Tibial artery (tissue), 4 donors: Measurements from ENCODE around the gene CHST1.
A peak's percentile ranks its signal among the peaks of the same experiment; 100 is the strongest.

Experiments
- DNase-seq, 2 donors: peaks; one replicate each; pipeline ENCODE4 v3.0.0-alpha.2; 2019
- H3K27ac ChIP-seq, 2 donors: fragments of 200-600 bp; sonication (generic) in 1 of 2; 1 replicate in 1 of 2; 2 replicates in 1 of 2; pipeline ENCODE4 v1.5.1; 2018 to 2019; ENCODE audit warnings: mild to moderate bottlenecking in 1 of 2
- H3K27me3 ChIP-seq, 2 donors: fragments of 200-600 bp; sonication (generic) in 1 of 2; one replicate each; pipeline versions ENCODE4 v1.5.1 to v1.6.0; 2016 to 2019
- H3K36me3 ChIP-seq, 3 donors: fragments of 200-600 bp; sonication (generic) in 2 of 3; one replicate each; pipeline ENCODE4 v1.5.1; 2016 to 2019; ENCODE audit warnings: mild to moderate bottlenecking in 2 of 3
- H3K4me1 ChIP-seq, 4 donors: fragments of 200-600 bp; sonication (generic) in 2 of 4; 1 replicate in 3 of 4; 2 replicates in 1 of 4; pipeline ENCODE4 v1.5.1; 2016 to 2019
- H3K4me3 ChIP-seq, 2 donors: fragments of 200-600 bp; sonication (generic) in 1 of 2; 1 replicate in 1 of 2; 2 replicates in 1 of 2; pipeline ENCODE4 v1.5.1; 2018 to 2019; ENCODE audit warnings: mild to moderate bottlenecking in 2 of 2
- H3K9me3 ChIP-seq, 3 donors: fragments of 200-600 bp; sonication (generic) in 1 of 3; one replicate each; pipeline ENCODE4 v1.5.1; 2016 to 2019
- intact Hi-C: fragments of 100-400 bp; cut with DNase I; formaldehyde crosslinking; loops from one replicate; pipeline ENCODE4 v1.15.0; 2023; ENCODE audit warnings: low total_unique reads
- TF ChIP-seq, protein P1 (sequence below), 2 experiments: fragments of 200-600 bp in 1 of 2; fragments of 450-650 bp in 1 of 2; IDR thresholded peaks; one replicate each; pipeline ENCODE4 v1.5.1; 2017 to 2019; ENCODE audit warnings: antibody characterized with exemption in 2 of 2, mild to moderate bottlenecking in 1 of 2, moderate library complexity in 1 of 2

Gene CHST1

DNA sequence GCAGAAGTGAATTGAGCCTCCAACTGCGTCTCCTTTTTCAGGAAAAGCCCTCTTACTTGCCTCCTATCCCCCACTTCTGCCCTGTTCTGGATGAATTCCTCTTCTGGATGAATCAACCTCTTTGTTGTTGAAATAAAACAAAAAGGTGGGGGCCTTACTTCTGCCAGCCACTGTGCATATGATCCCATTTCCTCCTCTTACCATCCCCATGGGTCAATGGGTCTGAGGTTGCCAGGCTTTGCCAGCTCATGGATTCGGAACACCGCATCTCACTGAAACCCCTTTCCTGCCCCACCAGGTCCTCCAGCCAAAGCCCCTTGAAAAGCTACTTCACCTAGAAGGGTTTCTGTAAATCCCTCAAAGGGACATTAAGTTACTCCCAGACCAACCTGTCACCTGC is 3.7 kb upstream of the CHST1 start:
- Histone ChIP-seq H3K27me3 (no peaks in the 10 kb centered on the region), H3K27ac (no peak overlapping the region), H3K36me3 (no peaks in the 10 kb centered on the region), H3K9me3 (no peaks in the 10 kb centered on the region), H3K4me3 (no peak overlapping the region), H3K4me1 (peaks cover 0 to 21% (median 12%) of the 10 kb centered on the region in 4 donors)
- intact Hi-C loops, result no loop called here
- DNase-seq, result no peak
- TF ChIP-seq, protein P1, sequence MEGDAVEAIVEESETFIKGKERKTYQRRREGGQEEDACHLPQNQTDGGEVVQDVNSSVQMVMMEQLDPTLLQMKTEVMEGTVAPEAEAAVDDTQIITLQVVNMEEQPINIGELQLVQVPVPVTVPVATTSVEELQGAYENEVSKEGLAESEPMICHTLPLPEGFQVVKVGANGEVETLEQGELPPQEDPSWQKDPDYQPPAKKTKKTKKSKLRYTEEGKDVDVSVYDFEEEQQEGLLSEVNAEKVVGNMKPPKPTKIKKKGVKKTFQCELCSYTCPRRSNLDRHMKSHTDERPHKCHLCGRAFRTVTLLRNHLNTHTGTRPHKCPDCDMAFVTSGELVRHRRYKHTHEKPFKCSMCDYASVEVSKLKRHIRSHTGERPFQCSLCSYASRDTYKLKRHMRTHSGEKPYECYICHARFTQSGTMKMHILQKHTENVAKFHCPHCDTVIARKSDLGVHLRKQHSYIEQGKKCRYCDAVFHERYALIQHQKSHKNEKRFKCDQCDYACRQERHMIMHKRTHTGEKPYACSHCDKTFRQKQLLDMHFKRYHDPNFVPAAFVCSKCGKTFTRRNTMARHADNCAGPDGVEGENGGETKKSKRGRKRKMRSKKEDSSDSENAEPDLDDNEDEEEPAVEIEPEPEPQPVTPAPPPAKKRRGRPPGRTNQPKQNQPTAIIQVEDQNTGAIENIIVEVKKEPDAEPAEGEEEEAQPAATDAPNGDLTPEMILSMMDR (IDR thresholded peaks at IDR 0.05), result no peak

DNA sequence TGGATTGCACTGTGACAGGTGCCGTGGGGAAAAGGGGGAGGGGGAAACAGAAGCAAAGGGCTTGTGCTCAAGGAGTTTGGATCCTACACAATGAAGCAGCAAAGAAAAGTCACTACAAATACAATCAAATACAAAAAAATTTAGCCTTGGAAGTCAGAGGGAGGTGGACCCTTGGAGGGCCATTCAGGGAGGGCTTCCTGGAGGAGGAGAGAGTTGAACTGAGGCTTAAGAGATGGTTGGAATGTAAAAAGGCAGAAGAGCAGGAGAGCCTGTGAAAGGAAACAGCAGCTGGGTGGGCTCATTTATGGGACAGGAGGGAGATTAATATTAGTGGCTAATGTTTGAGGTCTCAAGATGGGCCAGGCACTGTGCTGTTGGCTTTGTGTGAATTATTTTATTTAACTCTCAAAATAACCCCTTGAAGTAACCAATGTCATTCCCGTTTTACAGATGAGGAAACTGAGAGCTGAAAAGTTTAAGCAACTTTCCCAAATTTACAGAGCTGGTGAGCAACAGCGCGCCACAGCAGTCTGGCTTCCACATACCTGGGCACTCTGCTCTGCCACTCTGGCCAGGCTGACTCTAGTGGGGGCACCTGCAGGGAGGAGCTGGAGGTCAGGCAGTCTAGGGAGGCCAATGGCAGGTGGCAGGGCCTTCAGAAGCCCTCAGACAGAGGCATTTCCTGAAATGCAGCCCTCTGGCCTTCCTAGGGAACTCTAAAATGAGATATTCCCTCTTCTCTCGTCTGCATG is 2.7 kb upstream of the CHST1 start:
- TF ChIP-seq, protein P1 (IDR thresholded peaks at IDR 0.05), result no peak
- no peaks in the 10 kb centered on the region for H3K9me3 ChIP-seq
- H3K4me1 ChIP-seq, result peaks cover 0 to 31% (median 20%) of the 10 kb centered on the region in 4 donors
- H3K4me3 ChIP-seq, result no peak overlapping the region
- no peak for DNase-seq
- H3K27me3 ChIP-seq, result peaks cover 0 to 8% of the 10 kb centered on the region in 2 donors
- H3K36me3 ChIP-seq, result no peaks in the 10 kb centered on the region
- H3K27ac ChIP-seq, result no peak overlapping the region
- intact Hi-C loops, result no loop called here

DNA sequence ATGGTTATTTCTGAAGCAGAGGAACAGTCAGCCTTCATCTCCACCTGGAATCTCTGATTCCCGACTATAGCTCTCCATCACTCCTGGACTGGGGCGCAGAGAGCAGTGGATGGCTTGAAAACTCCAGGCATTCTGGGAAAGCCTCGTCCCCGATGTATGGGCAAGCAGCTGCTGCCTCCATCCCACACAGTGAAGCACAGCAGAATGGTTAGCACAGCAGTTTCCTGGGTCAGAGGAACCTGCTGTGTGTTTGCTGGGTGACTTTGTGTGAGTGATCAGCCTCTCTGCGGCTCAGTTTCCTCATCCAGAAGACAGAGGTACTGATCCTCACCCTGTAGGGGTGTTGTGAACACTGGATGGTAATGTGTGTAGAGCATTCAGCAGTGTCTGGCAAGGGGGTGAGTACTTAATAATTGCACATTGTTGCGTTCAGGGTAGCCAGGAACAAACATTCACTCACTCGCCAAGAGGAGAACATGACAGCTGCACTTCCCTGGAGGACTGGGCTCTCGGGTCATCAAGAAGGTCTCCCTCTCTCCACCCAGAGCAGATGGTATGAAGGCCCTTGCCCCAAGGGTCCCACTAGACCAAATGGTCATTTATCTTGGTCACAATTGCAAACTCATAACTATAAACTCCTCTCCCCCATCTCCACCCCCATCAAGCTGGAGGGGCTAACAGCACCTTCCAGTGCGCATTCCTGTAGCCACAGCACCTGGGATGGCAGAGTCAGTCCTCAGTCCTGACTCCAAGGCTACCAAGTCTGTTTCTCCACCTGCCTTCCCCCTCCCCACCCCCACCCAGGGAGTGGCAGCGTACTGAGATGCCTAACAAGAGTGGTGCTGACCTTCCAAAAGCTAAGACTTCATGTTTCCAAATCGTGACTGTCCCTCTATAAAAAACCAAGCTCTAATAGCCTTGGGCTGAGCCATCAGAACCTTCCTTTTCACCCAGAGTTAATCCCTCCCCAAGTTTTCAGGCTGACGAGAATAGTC is 1.5 kb upstream of the CHST1 start:
- Histone ChIP-seq H3K27me3 (peaks cover 0 to 20% of the 10 kb centered on the region in 2 donors), H3K27ac (peak overlapping the region; percentile 81 to 85)

DNA sequence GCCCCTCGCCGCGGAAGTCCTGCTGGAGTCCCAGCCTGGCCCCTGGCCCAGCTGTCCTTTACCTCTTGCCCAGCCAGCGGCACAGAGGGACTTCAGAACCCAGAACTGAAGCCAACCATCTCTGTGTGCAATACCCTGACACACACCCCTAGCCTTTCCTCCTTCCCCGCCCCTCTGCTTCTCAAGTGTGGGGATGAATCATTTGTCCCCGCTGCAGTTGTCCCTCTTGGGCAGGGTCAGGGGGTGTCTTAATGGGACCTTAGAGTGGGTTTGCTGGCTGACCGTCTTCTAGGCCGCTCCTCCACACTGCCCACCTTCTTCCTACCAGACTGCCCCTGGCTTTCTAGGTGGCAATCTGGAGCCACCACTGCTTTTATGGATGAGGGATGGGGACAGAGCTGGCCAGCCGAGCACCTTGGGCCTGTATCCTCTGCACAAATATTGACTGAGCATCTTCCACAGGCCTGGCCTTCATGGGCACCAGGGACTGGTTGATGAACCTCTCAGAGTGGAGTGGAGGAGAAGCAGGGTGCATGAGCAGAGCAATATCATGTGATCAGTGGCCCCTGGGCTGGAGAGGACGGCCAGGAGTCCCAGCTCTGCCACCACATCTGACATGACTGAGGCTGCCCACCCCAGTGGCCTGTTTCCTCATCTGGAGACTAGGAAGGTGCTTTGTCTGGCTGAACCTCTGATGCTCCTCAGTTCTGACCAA is 668 bp upstream of the CHST1 start:
- peaks cover 0 to 45% (median 25%) of the 10 kb centered on the region in 4 donors for H3K4me1 ChIP-seq
- H3K36me3 ChIP-seq, result no peaks in the 10 kb centered on the region
- H3K27ac ChIP-seq, result peak overlapping the region; percentile 81 to 85
- TF ChIP-seq, protein P1 (IDR thresholded peaks at IDR 0.05), result no peak
- H3K27me3 ChIP-seq, result peaks cover 0 to 27% of the 10 kb centered on the region in 2 donors
- H3K9me3 ChIP-seq, result no peaks in the 10 kb centered on the region
- intact Hi-C loops, result no loop called here
- peak in 1 of 2 donors; percentile 76 for DNase-seq
- peak overlapping the region; percentile 67 to 75 for H3K4me3 ChIP-seq

More for the DNA sequence above, 1.5 kb upstream of the CHST1 start:
- no peaks in the 10 kb centered on the region for H3K36me3 ChIP-seq
- intact Hi-C loops, result no loop called here
- peaks cover 0 to 43% (median 24%) of the 10 kb centered on the region in 4 donors for H3K4me1 ChIP-seq
- no peaks in the 10 kb centered on the region for H3K9me3 ChIP-seq
- TF ChIP-seq, protein P1 (IDR thresholded peaks at IDR 0.05), result no peak
- H3K4me3 ChIP-seq, result no peak overlapping the region
- DNase-seq, result no peak
